ENCODE data around the gene TRMT6. TPM values are rescaled to one million over a fixed set of nuclear protein-coding genes. Genes with fewer than 3 reads are reported as not detected.

Gene TRMT6
- total RNA-seq, 1 donor from 2014 or later, result 6.8 TPM

DNA sequence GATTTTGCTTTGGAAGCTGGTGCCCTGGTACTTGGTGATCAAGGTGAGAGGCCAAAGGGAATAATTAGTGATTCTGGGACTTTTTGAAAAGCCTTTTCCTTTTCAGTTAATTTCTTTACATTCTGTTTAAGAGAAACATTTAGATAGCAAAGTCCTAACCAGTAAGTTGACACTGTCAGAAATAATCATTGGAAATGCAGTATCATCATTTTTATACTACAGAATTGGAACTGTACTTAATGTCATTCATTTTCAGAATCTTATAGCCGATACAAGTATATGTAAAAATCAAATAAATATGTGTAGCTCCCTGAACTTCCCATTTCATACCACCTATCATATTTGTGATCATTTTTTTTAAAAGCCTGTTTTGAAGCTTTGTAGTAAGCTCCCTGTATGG, 27.6 kb upstream of the TRMT6 start:
- H3K9ac ChIP-seq (ENCODE audit: low read depth in 1 of 3, low read length in 3 of 3), result no peak overlapping the region
- no peaks in the 10 kb centered on the region for H3K4me1 ChIP-seq (ENCODE audit: control insufficient read depth in 3 of 3, insufficient read depth in 3 of 3, low read length in 3 of 3)
- H3K4me3 ChIP-seq (ENCODE audit: low read length in 3 of 3), result no peak overlapping the region
- H3K27ac ChIP-seq (ENCODE audit: low read depth, low read length), result no peak overlapping the region
- peaks cover 0 to 32% (median 27%) of the 10 kb centered on the region in 3 donors for H3K36me3 ChIP-seq (ENCODE audit: control insufficient read depth in 3 of 3, insufficient read depth in 3 of 3, low read length in 3 of 3)
- no peaks in the 10 kb centered on the region for H3K27me3 ChIP-seq (ENCODE audit: control insufficient read depth in 3 of 3, insufficient read depth in 3 of 3, low read length in 3 of 3)
- no peaks in the 10 kb centered on the region for H3K9me3 ChIP-seq (ENCODE audit: control insufficient read depth in 3 of 3, low read length in 3 of 3)

DNA sequence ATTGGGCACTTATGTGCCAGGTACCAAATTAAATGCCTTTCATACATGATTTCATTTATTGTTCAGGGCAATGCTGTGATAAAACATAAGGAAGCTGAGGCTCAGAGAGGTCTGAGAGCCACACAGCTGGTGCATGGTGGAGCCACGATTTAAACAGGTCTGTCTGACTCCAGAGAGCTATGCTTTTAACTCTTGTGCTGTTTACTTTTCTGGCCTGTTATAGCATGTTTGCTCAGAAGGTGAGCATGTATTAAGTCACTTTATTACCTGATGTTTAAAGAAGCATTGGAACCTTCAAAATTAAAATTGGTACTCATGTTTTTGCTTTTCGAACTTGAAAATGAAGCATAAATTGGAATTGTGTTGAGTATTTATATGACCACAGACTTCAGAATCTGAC, 26.9 kb upstream of the TRMT6 start:
- Histone ChIP-seq H3K27ac (ENCODE audit: low read depth, low read length) (no peak overlapping the region), H3K4me3 (ENCODE audit: low read length in 3 of 3) (no peak overlapping the region), H3K9ac (ENCODE audit: low read depth in 1 of 3, low read length in 3 of 3) (no peak overlapping the region), H3K9me3 (ENCODE audit: control insufficient read depth in 3 of 3, low read length in 3 of 3) (no peaks in the 10 kb centered on the region), H3K4me1 (ENCODE audit: control insufficient read depth in 3 of 3, insufficient read depth in 3 of 3, low read length in 3 of 3) (no peaks in the 10 kb centered on the region), H3K27me3 (ENCODE audit: control insufficient read depth in 3 of 3, insufficient read depth in 3 of 3, low read length in 3 of 3) (no peaks in the 10 kb centered on the region), H3K36me3 (ENCODE audit: control insufficient read depth in 3 of 3, insufficient read depth in 3 of 3, low read length in 3 of 3) (peaks cover 0 to 29% (median 28%) of the 10 kb centered on the region in 3 donors)

DNA sequence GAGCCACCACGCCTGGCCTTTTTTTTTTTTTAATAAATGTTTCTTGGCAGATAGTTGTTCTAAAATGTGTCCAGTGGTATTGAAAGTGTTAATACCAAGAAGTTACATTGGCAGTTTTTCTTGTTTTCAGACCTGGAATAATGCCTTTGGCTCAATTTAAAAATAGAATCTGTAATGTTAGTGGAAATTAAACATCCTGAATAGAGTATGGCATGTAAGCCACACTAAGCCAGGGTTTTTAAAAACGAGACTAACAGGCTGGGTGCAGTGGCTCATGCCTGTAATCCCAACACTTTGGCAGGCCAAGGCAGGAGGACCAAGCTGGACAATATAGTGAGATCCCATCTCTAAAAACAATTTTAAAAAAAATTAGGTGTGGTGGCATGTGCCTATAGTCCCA, 25.4 kb upstream of the TRMT6 start:
- Histone ChIP-seq H3K4me3 (ENCODE audit: low read length in 3 of 3) (no peak overlapping the region), H3K9ac (ENCODE audit: low read depth in 1 of 3, low read length in 3 of 3) (no peak overlapping the region), H3K4me1 (ENCODE audit: control insufficient read depth in 3 of 3, insufficient read depth in 3 of 3, low read length in 3 of 3) (no peaks in the 10 kb centered on the region), H3K9me3 (ENCODE audit: control insufficient read depth in 3 of 3, low read length in 3 of 3) (no peaks in the 10 kb centered on the region), H3K27me3 (ENCODE audit: control insufficient read depth in 3 of 3, insufficient read depth in 3 of 3, low read length in 3 of 3) (no peaks in the 10 kb centered on the region), H3K36me3 (ENCODE audit: control insufficient read depth in 3 of 3, insufficient read depth in 3 of 3, low read length in 3 of 3) (peaks cover 0 to 29% (median 28%) of the 10 kb centered on the region in 3 donors), H3K27ac (ENCODE audit: low read depth, low read length) (no peak overlapping the region)

DNA sequence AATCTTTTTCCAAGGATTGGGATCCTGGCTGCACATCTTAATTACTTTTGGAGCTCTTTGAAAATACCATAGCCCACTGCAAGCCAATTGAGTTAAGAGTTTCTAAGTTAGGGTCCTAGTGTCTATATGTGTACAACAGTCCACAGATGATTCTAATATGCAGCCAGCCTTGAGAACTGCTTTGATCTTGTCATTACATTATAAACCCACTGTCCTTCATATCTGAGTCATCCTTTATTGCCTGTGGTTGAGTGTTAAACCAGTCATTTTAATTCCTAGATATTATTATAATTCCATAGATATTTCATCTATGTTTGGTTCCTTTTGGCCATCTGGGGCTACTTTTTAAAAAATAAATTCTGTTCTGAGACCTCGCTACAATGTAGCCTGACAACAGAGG, 24.2 kb upstream of the TRMT6 start:
- no peaks in the 10 kb centered on the region for H3K9me3 ChIP-seq (ENCODE audit: control insufficient read depth in 3 of 3, low read length in 3 of 3)
- H3K27me3 ChIP-seq (ENCODE audit: control insufficient read depth in 3 of 3, insufficient read depth in 3 of 3, low read length in 3 of 3), result no peaks in the 10 kb centered on the region
- H3K36me3 ChIP-seq (ENCODE audit: control insufficient read depth in 3 of 3, insufficient read depth in 3 of 3, low read length in 3 of 3), result peaks cover 0 to 29% (median 23%) of the 10 kb centered on the region in 3 donors
- no peak overlapping the region for H3K4me3 ChIP-seq (ENCODE audit: low read length in 3 of 3)
- no peaks in the 10 kb centered on the region for H3K4me1 ChIP-seq (ENCODE audit: control insufficient read depth in 3 of 3, insufficient read depth in 3 of 3, low read length in 3 of 3)
- no peak overlapping the region for H3K27ac ChIP-seq (ENCODE audit: low read depth, low read length)
- H3K9ac ChIP-seq (ENCODE audit: low read depth in 1 of 3, low read length in 3 of 3), result no peak overlapping the region

DNA sequence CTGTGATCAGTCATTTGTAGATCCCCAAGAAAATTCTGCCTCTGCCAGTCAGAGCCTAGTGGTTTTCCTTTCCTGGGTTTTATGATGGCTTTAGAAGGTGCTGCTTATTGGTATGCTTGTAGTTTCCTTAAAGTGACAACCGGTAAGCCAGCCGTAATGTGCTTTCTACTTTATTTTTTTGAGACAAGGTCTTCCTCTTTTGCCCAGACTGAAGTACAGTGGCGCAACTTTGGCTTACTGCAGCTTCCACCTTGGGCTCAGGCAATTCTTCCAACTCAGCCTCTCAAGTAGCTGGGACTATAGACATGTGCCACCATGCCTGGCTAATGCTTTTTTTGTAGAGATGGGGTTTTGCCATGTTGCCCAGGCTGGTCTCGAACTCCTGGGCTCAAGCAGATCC, 23.6 kb upstream of the TRMT6 start:
- peaks cover 0 to 27% (median 17%) of the 10 kb centered on the region in 3 donors for H3K36me3 ChIP-seq (ENCODE audit: control insufficient read depth in 3 of 3, insufficient read depth in 3 of 3, low read length in 3 of 3)
- no peak overlapping the region for H3K9ac ChIP-seq (ENCODE audit: low read depth in 1 of 3, low read length in 3 of 3)
- no peaks in the 10 kb centered on the region for H3K4me1 ChIP-seq (ENCODE audit: control insufficient read depth in 3 of 3, insufficient read depth in 3 of 3, low read length in 3 of 3)
- H3K9me3 ChIP-seq (ENCODE audit: control insufficient read depth in 3 of 3, low read length in 3 of 3), result no peaks in the 10 kb centered on the region
- H3K27ac ChIP-seq (ENCODE audit: low read depth, low read length), result no peak overlapping the region
- H3K4me3 ChIP-seq (ENCODE audit: low read length in 3 of 3), result no peak overlapping the region
- H3K27me3 ChIP-seq (ENCODE audit: control insufficient read depth in 3 of 3, insufficient read depth in 3 of 3, low read length in 3 of 3), result no peaks in the 10 kb centered on the region

DNA sequence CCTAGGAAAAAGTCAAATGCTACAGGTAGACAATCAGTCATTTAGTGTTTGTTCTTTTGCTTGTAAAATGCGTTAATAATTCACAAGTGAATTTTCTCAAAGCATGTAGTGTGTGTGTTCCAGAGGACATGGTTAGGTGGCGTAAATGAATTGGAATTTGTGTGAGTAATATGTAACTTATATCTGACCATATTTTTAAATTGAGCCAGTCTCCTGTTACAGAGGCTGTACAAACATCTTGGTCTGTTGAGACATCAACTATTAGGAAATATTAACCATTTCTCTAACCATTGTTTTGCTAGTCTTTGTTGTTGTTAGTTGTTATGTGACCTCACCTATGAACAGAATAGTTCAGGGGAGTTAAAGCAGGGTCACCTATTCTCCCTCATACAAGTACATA, 22.8 kb upstream of the TRMT6 start:
- Histone ChIP-seq H3K4me3 (ENCODE audit: low read length in 3 of 3) (no peak overlapping the region), H3K4me1 (ENCODE audit: control insufficient read depth in 3 of 3, insufficient read depth in 3 of 3, low read length in 3 of 3) (no peaks in the 10 kb centered on the region), H3K27ac (ENCODE audit: low read depth, low read length) (no peak overlapping the region), H3K36me3 (ENCODE audit: control insufficient read depth in 3 of 3, insufficient read depth in 3 of 3, low read length in 3 of 3) (peaks cover 0 to 20% (median 13%) of the 10 kb centered on the region in 3 donors), H3K9ac (ENCODE audit: low read depth in 1 of 3, low read length in 3 of 3) (no peak overlapping the region), H3K27me3 (ENCODE audit: control insufficient read depth in 3 of 3, insufficient read depth in 3 of 3, low read length in 3 of 3) (no peaks in the 10 kb centered on the region), H3K9me3 (ENCODE audit: control insufficient read depth in 3 of 3, low read length in 3 of 3) (no peaks in the 10 kb centered on the region)

DNA sequence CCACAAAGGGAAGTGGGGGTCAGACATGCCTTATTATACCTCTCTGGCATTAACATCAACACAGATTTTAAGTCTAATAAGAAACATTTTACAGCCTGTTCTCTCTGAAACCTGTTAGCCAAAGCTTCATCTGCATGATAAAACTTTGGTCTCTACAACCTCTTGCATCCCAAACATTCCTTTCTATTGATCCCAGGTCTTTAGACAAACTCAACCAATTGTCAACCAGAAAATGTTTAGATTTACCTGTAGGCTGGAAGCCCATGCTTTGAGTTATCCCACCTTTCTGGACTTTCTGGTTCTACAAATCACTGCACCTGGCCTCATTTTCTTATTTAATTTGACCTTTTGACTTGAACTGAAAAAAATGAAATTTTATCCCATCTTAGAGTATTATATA, 20.9 kb upstream of the TRMT6 start:
- Histone ChIP-seq H3K36me3 (ENCODE audit: control insufficient read depth in 3 of 3, insufficient read depth in 3 of 3, low read length in 3 of 3) (peaks cover 0 to 21% (median 11%) of the 10 kb centered on the region in 3 donors), H3K4me3 (ENCODE audit: low read length in 3 of 3) (no peak overlapping the region), H3K9ac (ENCODE audit: low read depth in 1 of 3, low read length in 3 of 3) (no peak overlapping the region), H3K9me3 (ENCODE audit: control insufficient read depth in 3 of 3, low read length in 3 of 3) (no peaks in the 10 kb centered on the region), H3K4me1 (ENCODE audit: control insufficient read depth in 3 of 3, insufficient read depth in 3 of 3, low read length in 3 of 3) (no peaks in the 10 kb centered on the region), H3K27me3 (ENCODE audit: control insufficient read depth in 3 of 3, insufficient read depth in 3 of 3, low read length in 3 of 3) (no peaks in the 10 kb centered on the region), H3K27ac (ENCODE audit: low read depth, low read length) (no peak overlapping the region)

DNA sequence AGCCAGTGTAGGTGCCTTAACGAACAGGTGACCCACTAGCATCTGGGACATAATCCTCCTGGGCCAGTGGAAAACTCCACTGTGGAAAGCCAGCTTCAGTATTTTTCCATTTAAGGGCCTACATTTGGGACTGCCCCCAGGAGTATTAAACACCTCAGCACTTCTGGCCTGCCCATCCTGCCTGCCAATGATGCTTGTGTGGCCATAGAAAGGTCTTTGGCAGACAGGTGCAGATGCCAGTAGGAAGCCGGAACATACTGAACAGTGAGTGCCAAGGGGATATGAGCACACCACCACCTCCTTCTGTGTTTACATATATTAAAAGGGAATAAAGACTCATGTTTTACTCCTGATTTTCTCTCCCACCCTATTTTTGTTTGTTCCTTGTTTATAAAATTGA, 20.0 kb upstream of the TRMT6 start:
- Histone ChIP-seq H3K4me1 (ENCODE audit: control insufficient read depth in 3 of 3, insufficient read depth in 3 of 3, low read length in 3 of 3) (no peaks in the 10 kb centered on the region), H3K27ac (ENCODE audit: low read depth, low read length) (no peak overlapping the region), H3K36me3 (ENCODE audit: control insufficient read depth in 3 of 3, insufficient read depth in 3 of 3, low read length in 3 of 3) (peaks cover 0 to 21% (median 11%) of the 10 kb centered on the region in 3 donors), H3K9me3 (ENCODE audit: control insufficient read depth in 3 of 3, low read length in 3 of 3) (no peaks in the 10 kb centered on the region), H3K27me3 (ENCODE audit: control insufficient read depth in 3 of 3, insufficient read depth in 3 of 3, low read length in 3 of 3) (no peaks in the 10 kb centered on the region), H3K9ac (ENCODE audit: low read depth in 1 of 3, low read length in 3 of 3) (no peak overlapping the region), H3K4me3 (ENCODE audit: low read length in 3 of 3) (no peak overlapping the region)

DNA sequence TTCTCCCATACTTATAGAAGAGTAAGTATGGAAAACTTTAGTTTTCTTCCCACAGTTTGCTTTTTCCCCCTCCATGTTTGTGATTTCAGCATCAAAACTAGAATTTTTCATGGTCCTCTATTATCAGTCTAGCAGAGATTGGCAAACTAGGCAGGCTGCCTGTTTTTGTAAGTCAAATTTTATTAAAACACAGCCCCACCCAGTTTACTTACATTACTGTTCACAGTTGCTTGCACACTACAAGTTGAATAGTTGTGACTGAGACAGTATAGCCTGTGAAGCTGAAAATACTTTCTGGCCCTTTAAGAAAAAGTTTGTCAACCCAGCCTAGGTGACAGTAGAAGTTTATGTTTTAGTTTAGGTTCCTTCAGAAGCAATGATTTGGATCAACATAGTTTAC, 19.6 kb upstream of the TRMT6 start:
- H3K4me1 ChIP-seq (ENCODE audit: control insufficient read depth in 3 of 3, insufficient read depth in 3 of 3, low read length in 3 of 3), result no peaks in the 10 kb centered on the region
- H3K36me3 ChIP-seq (ENCODE audit: control insufficient read depth in 3 of 3, insufficient read depth in 3 of 3, low read length in 3 of 3), result peaks cover 0 to 21% (median 11%) of the 10 kb centered on the region in 3 donors
- H3K27me3 ChIP-seq (ENCODE audit: control insufficient read depth in 3 of 3, insufficient read depth in 3 of 3, low read length in 3 of 3), result no peaks in the 10 kb centered on the region
- H3K4me3 ChIP-seq (ENCODE audit: low read length in 3 of 3), result no peak overlapping the region
- H3K9me3 ChIP-seq (ENCODE audit: control insufficient read depth in 3 of 3, low read length in 3 of 3), result no peaks in the 10 kb centered on the region
- no peak overlapping the region for H3K27ac ChIP-seq (ENCODE audit: low read depth, low read length)
- H3K9ac ChIP-seq (ENCODE audit: low read depth in 1 of 3, low read length in 3 of 3), result no peak overlapping the region

DNA sequence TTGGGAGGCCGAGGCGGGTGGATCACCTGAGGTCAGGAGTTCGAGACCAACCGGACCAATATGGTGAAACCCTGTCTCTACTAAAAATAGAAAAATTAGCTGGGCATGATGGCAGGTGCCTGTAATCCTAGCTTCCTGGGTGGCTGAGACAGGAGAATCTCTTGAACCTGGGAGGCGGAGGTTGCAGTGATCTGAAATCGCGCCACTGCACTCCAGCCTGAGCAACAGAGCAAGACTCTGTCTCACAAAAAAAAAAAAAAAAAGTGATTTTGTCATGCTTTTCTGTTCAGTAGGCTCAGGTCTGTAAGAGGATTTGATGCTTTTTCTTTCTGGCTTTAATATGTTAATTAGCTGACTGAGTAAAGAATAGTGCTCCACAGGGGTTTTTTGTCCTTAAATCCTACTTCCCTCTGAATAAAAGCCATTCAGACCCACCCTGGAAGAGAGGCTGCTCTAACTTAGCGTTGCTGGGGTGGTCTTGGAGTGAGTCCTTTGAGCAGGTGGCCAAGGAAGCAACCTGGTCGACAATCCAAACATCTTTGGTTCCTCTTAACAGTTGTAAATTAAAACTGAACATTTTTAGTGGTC, 19.1 kb upstream of the TRMT6 start:
- H3K27ac ChIP-seq (ENCODE audit: low read depth, low read length), result no peak overlapping the region

More for the DNA sequence above, 19.1 kb upstream of the TRMT6 start:
- peaks cover 0 to 21% (median 9%) of the 10 kb centered on the region in 3 donors for H3K36me3 ChIP-seq (ENCODE audit: control insufficient read depth in 3 of 3, insufficient read depth in 3 of 3, low read length in 3 of 3)
- no peaks in the 10 kb centered on the region for H3K27me3 ChIP-seq (ENCODE audit: control insufficient read depth in 3 of 3, insufficient read depth in 3 of 3, low read length in 3 of 3)
- H3K4me3 ChIP-seq (ENCODE audit: low read length in 3 of 3), result no peak overlapping the region
- no peak overlapping the region for H3K9ac ChIP-seq (ENCODE audit: low read depth in 1 of 3, low read length in 3 of 3)
- no peaks in the 10 kb centered on the region for H3K4me1 ChIP-seq (ENCODE audit: control insufficient read depth in 3 of 3, insufficient read depth in 3 of 3, low read length in 3 of 3)
- no peaks in the 10 kb centered on the region for H3K9me3 ChIP-seq (ENCODE audit: control insufficient read depth in 3 of 3, low read length in 3 of 3)

Data from skeletal muscle tissue (tissue), 4 donors.